Vagina (tissue), 2 donors: ENCODE data around the gene ZNF524.

Source experiments
- POLR2AphosphoS5 ChIP-seq, 2 donors: sonication (generic); formaldehyde crosslinking; IDR thresholded peaks; one replicate each; pipeline ENCODE4 v1.9.0; 2017; ENCODE audit warnings: antibody characterized with exemption in 2 of 2, mild to moderate bottlenecking in 2 of 2, low read depth in 1 of 2; ENCODE audit not compliant: insufficient read depth in 1 of 2
- TF ChIP-seq, protein P1 (sequence below), 3 experiments: fragments of 450-650 bp in 2 of 3; fragments of 200-600 bp in 1 of 3; sonication (generic) in 1 of 3; IDR thresholded peaks; one replicate each; pipeline ENCODE4 v1.5.1; 2017 to 2019; ENCODE audit warnings: antibody characterized with exemption in 3 of 3, mild to moderate bottlenecking in 2 of 3, moderate library complexity in 2 of 3

DNA sequence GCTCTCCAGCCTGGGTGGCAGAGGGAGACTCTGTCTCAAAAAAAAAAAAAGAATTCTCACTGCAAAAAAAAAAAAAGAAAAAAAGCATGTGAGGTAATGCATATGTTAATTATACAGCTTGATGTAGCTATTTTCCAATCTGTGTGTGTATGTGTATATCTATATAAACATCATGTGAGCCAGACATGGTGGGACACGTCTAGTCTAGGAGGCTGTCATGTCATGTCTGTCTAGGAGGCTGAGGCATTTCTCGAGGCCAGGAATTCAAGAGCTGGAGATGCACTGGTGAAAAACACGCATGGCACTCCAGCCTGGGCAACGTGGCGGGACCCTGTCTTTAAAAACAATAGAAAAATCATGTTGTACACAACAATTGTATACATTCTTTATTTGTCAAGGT lies 47.9 kb upstream of the ZNF524 start:
- TF ChIP-seq, protein P1, sequence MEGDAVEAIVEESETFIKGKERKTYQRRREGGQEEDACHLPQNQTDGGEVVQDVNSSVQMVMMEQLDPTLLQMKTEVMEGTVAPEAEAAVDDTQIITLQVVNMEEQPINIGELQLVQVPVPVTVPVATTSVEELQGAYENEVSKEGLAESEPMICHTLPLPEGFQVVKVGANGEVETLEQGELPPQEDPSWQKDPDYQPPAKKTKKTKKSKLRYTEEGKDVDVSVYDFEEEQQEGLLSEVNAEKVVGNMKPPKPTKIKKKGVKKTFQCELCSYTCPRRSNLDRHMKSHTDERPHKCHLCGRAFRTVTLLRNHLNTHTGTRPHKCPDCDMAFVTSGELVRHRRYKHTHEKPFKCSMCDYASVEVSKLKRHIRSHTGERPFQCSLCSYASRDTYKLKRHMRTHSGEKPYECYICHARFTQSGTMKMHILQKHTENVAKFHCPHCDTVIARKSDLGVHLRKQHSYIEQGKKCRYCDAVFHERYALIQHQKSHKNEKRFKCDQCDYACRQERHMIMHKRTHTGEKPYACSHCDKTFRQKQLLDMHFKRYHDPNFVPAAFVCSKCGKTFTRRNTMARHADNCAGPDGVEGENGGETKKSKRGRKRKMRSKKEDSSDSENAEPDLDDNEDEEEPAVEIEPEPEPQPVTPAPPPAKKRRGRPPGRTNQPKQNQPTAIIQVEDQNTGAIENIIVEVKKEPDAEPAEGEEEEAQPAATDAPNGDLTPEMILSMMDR (IDR thresholded peaks at IDR 0.05) = no peak
- no peak for TF ChIP-seq POLR2AphosphoS5 (IDR thresholded peaks at IDR 0.05; ENCODE audit: insufficient read depth in 1 of 2, low read depth in 1 of 2)
